Upper lobe of left lung (tissue), 6 donors: Measurements from ENCODE around the gene EXD3. TPM values are rescaled to one million over a fixed set of nuclear protein-coding genes. Genes with fewer than 3 reads are reported as not detected.

Experiments used
- ATAC-seq, 2 donors: fragments of 200-7000 bp; cut with Tn5 transposase; one replicate each; pipeline ENCODE4 v1.9.1; 2022; ENCODE audit warnings: mild to moderate bottlenecking in 2 of 2, moderate library complexity in 2 of 2; ENCODE audit not compliant: low FRiP score in 2 of 2
- DNase-seq, 2 donors: peaks; one replicate each; pipeline ENCODE4 v3.0.0-alpha.2; 2019 to 2020
- H3K27ac ChIP-seq, 4 donors: fragments of 200-600 bp; sonication (generic); one replicate each; pipeline ENCODE4 v1.5.1; 2016 to 2019
- H3K27me3 ChIP-seq, 4 donors: fragments of 200-600 bp; sonication (generic); one replicate each; pipeline ENCODE4 v1.5.1; 2017 to 2019
- H3K36me3 ChIP-seq, 4 donors: fragments of 200-600 bp; sonication (generic); one replicate each; pipeline ENCODE4 v1.5.1; 2016 to 2019
- H3K4me1 ChIP-seq, 4 donors: fragments of 200-600 bp; sonication (generic); one replicate each; pipeline ENCODE4 v1.5.1; 2018 to 2019
- H3K4me3 ChIP-seq, 4 donors: fragments of 200-600 bp; sonication (generic); one replicate each; pipeline ENCODE4 v1.5.1; 2017 to 2019; ENCODE audit warnings: mild to moderate bottlenecking in 2 of 4, moderate library complexity in 1 of 4
- H3K9me3 ChIP-seq, 4 donors: fragments of 200-600 bp; sonication (generic); one replicate each; pipeline ENCODE4 v1.5.1; 2018 to 2019
- EP300 ChIP-seq, 4 donors: sonication (generic); formaldehyde crosslinking; IDR thresholded peaks; one replicate each; pipeline ENCODE4 v1.5.1; 2017; ENCODE audit warnings: antibody characterized with exemption in 4 of 4, control low read depth in 2 of 4
- POLR2A ChIP-seq, 4 donors: fragments of 450-650 bp; IDR thresholded peaks; one replicate each; pipeline ENCODE4 v1.5.1; 2016 to 2017; ENCODE audit warnings: antibody characterized with exemption in 4 of 4, mild to moderate bottlenecking in 2 of 4
- POLR2AphosphoS5 ChIP-seq, 2 donors: sonication (generic); formaldehyde crosslinking; IDR thresholded peaks; one replicate each; pipeline ENCODE4 v1.5.1; 2017; ENCODE audit warnings: antibody characterized with exemption in 2 of 2
- WGBS, 2 donors: methylation state at CpG; one replicate each; pipeline ENCODE4 v1.1.5; 2017 to 2018; 5-methylcytosine and 5-hydroxymethylcytosine counted together
- total RNA-seq, 6 donors: library from RNA; depleted of rRNA in 4 of 6; stranded (reverse); fragments of >200 nt in 4 of 6; gene quantifications; one replicate each; pipeline versions ENCODE4 v1.1.0 to v1.2.1, GENCODE V29; 2016 to 2021
- TF ChIP-seq, protein P1 (sequence below), 6 experiments: fragments of 450-650 bp in 4 of 6; fragments of 200-600 bp in 2 of 6; sonication (generic) in 2 of 6; IDR thresholded peaks; one replicate each; pipeline ENCODE4 v1.5.1; 2016 to 2019; ENCODE audit warnings: antibody characterized with exemption in 6 of 6
- donor health status: DM: no; HTN: no; CAD: no; lungs with moderate emphysema.
- donor health status: DM: no; HTN: yes; CAD: no; lungs with severe emphysema.

Gene EXD3
- total RNA-seq, 6 donors from 2014 or later: 12.3 to 118 (median 24.8) TPM

DNA sequence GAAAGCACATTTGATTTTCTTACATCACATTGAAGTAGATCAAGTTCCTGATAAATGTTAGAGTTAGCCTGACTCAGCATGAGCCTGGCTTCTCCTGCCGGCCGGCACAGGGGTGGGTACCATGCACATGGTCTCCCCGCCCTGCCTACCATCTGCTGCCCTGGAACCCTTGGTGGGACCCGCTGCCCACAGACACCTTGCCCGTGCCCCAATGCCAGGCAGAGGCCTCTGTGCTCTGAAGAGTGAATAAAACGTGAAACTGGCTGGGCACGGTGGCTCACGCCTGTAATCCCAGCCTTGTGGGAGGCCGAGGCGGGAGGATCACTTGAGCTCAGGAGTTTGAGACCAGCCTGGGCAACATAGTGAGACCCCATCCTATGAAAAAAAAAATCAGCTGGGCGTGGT lies 17.3 kb downstream of the EXD3 start:
- Histone ChIP-seq H3K4me3 (no peak overlapping the region), H3K27ac (peak overlapping the region in 1 of 4 donors; percentile 81), H3K36me3 (no peaks in the 10 kb centered on the region), H3K27me3 (peaks cover 0 to 4% (median 1%) of the 10 kb centered on the region in 4 donors), H3K4me1 (peaks cover 16 to 32% (median 24%) of the 10 kb centered on the region in 4 donors), H3K9me3 (no peaks in the 10 kb centered on the region)
- no peak for ATAC-seq
- DNase-seq: no peak
- WGBS, 2 donors: 79 to 86% methylated on average over 11 of the region's 11 CpGs
- TF ChIP-seq POLR2A (IDR thresholded peaks at IDR 0.05) (no peak), POLR2AphosphoS5 (IDR thresholded peaks at IDR 0.05) (no peak), EP300 (IDR thresholded peaks at IDR 0.05) (no peak)
- TF ChIP-seq, protein P1, sequence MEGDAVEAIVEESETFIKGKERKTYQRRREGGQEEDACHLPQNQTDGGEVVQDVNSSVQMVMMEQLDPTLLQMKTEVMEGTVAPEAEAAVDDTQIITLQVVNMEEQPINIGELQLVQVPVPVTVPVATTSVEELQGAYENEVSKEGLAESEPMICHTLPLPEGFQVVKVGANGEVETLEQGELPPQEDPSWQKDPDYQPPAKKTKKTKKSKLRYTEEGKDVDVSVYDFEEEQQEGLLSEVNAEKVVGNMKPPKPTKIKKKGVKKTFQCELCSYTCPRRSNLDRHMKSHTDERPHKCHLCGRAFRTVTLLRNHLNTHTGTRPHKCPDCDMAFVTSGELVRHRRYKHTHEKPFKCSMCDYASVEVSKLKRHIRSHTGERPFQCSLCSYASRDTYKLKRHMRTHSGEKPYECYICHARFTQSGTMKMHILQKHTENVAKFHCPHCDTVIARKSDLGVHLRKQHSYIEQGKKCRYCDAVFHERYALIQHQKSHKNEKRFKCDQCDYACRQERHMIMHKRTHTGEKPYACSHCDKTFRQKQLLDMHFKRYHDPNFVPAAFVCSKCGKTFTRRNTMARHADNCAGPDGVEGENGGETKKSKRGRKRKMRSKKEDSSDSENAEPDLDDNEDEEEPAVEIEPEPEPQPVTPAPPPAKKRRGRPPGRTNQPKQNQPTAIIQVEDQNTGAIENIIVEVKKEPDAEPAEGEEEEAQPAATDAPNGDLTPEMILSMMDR (IDR thresholded peaks at IDR 0.05): no peak

GRCh38 chr9:137404961-137405567 lies 17.9 kb downstream of the EXD3 start:
- Histone ChIP-seq H3K27ac (peak overlapping the region in 1 of 4 donors; percentile 81), H3K27me3 (peaks cover 0 to 4% (median 1%) of the 10 kb centered on the region in 4 donors), H3K36me3 (no peaks in the 10 kb centered on the region), H3K4me3 (no peak overlapping the region), H3K4me1 (peaks cover 13 to 26% (median 21%) of the 10 kb centered on the region in 4 donors), H3K9me3 (no peaks in the 10 kb centered on the region)
- TF ChIP-seq, protein P1 (IDR thresholded peaks at IDR 0.05): no peak
- TF ChIP-seq POLR2A (IDR thresholded peaks at IDR 0.05) (no peak), EP300 (IDR thresholded peaks at IDR 0.05) (no peak), POLR2AphosphoS5 (IDR thresholded peaks at IDR 0.05) (no peak)
- DNase-seq: peak in 1 of 2 donors; percentile 64
- WGBS, 2 donors: 93 to 95% methylated on average over 15 to 24 of the region's 24 CpGs
- no peak for ATAC-seq

- Histone ChIP-seq H3K27ac (no peak overlapping the region), H3K36me3 (no peaks in the 10 kb centered on the region), H3K9me3 (no peaks in the 10 kb centered on the region), H3K4me1 (peaks cover 18 to 29% (median 23%) of the 10 kb centered on the region in 4 donors), H3K27me3 (peaks cover 0 to 4% (median 1%) of the 10 kb centered on the region in 4 donors), H3K4me3 (no peak overlapping the region)
- TF ChIP-seq EP300 (IDR thresholded peaks at IDR 0.05): no peak
- no peak for TF ChIP-seq POLR2A (IDR thresholded peaks at IDR 0.05)
- ATAC-seq (no peak), DNase-seq (no peak)
- WGBS, 2 donors: 96 to 97% methylated on average over 15 of the region's 15 CpGs
Observed at GRCh38 chr9:137403269-137403668, 19.7 kb downstream of the EXD3 start.

DNA sequence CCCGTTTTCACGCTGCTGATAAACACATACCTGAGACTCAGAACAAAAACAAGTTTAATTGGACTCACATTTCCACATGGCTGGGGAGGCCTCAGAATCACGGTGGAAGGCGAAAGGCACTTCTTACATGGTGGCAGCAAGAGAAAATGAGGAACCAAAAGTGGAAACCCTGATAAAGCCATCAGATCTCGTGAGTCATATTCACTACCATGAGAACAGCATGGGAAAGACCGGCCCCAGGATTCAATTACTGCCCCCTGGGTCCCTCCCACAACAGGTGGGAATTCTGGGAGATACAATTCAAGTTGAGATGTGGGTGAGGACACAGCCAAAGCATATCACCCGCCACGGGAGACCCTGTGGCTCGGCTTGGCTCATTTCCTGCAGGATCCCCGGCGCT lies 20.2 kb downstream of the EXD3 start:
- H3K4me1 ChIP-seq: peaks cover 18 to 28% (median 22%) of the 10 kb centered on the region in 4 donors
- no peak for ATAC-seq
- DNase-seq: no peak

More for the DNA sequence above, 20.2 kb downstream of the EXD3 start:
- 85 to 91% methylated on average over 11 of the region's 11 CpGs for WGBS, 2 donors
- Histone ChIP-seq H3K36me3 (no peaks in the 10 kb centered on the region), H3K27ac (no peak overlapping the region), H3K27me3 (peaks cover 0 to 4% (median 1%) of the 10 kb centered on the region in 4 donors), H3K9me3 (no peaks in the 10 kb centered on the region), H3K4me3 (no peak overlapping the region)
- TF ChIP-seq, protein P1 (IDR thresholded peaks at IDR 0.05): no peak
- no peak for TF ChIP-seq EP300 (IDR thresholded peaks at IDR 0.05)
- no peak for TF ChIP-seq POLR2AphosphoS5 (IDR thresholded peaks at IDR 0.05)
- no peak for TF ChIP-seq POLR2A (IDR thresholded peaks at IDR 0.05)
